Measurements from ENCODE around the gene KCTD8.

The KCTD8 gene

GRCh38 chr4:44448521-44449461 is at the start of gene KCTD8:
Gene KCTD8, minus strand, starts transcription at chr4:44448809.
- peak; percentile 26 to 51 for DNase-seq (ENCODE audit: low read depth in 1 of 2, low spot score in 1 of 2)

GRCh38 chr4:44494810-44495701 is 46.4 kb upstream of the KCTD8 start:
- DNase-seq (ENCODE audit: low read depth in 1 of 2, low spot score in 1 of 2), result no peak

- no peak for DNase-seq (ENCODE audit: low read depth in 1 of 2, low spot score in 1 of 2)
Measured at GRCh38 chr4:44493924-44494323, 45.3 kb upstream of the KCTD8 start.

GRCh38 chr4:44487341-44487740 is 38.7 kb upstream of the KCTD8 start:
- DNase-seq (ENCODE audit: low read depth in 1 of 2, low spot score in 1 of 2), result no peak

GRCh38 chr4:44479731-44480130 is 31.1 kb upstream of the KCTD8 start:
- DNase-seq (ENCODE audit: low read depth in 1 of 2, low spot score in 1 of 2), result no peak

GRCh38 chr4:44462259-44462658 is 13.7 kb upstream of the KCTD8 start:
- no peak for DNase-seq (ENCODE audit: low read depth in 1 of 2, low spot score in 1 of 2)

- no peak for DNase-seq (ENCODE audit: low read depth in 1 of 2, low spot score in 1 of 2)
Measured at GRCh38 chr4:44447563-44448504, 775 bp downstream of the KCTD8 start.

- DNase-seq (ENCODE audit: low read depth in 1 of 2, low spot score in 1 of 2), result no peak
Measured at GRCh38 chr4:44446801-44447562, 1.6 kb downstream of the KCTD8 start.

GRCh38 chr4:44446191-44446590 is 2.4 kb downstream of the KCTD8 start:
- no peak for DNase-seq (ENCODE audit: low read depth in 1 of 2, low spot score in 1 of 2)

GRCh38 chr4:44438687-44439086 is 9.9 kb downstream of the KCTD8 start:
- no peak for DNase-seq (ENCODE audit: low read depth in 1 of 2, low spot score in 1 of 2)

GRCh38 chr4:44434247-44434646 is 14.4 kb downstream of the KCTD8 start:
- DNase-seq (ENCODE audit: low read depth in 1 of 2, low spot score in 1 of 2), result no peak

GRCh38 chr4:44425614-44426208 is 22.9 kb downstream of the KCTD8 start:
- no peak for DNase-seq (ENCODE audit: low read depth in 1 of 2, low spot score in 1 of 2)

- DNase-seq (ENCODE audit: low read depth in 1 of 2, low spot score in 1 of 2), result no peak
Measured at GRCh38 chr4:44422912-44423311, 25.7 kb downstream of the KCTD8 start.

GRCh38 chr4:44421330-44422065 is 27.1 kb downstream of the KCTD8 start:
- DNase-seq (ENCODE audit: low read depth in 1 of 2, low spot score in 1 of 2), result no peak

- DNase-seq (ENCODE audit: low read depth in 1 of 2, low spot score in 1 of 2), result no peak
Measured at GRCh38 chr4:44415251-44415650, 33.4 kb downstream of the KCTD8 start.

GRCh38 chr4:44368413-44369167 is 80.0 kb downstream of the KCTD8 start:
- no peak for DNase-seq (ENCODE audit: low read depth in 1 of 2, low spot score in 1 of 2)

GRCh38 chr4:44354172-44354571 is 94.4 kb downstream of the KCTD8 start:
- DNase-seq (ENCODE audit: low read depth in 1 of 2, low spot score in 1 of 2), result no peak

GRCh38 chr4:44351069-44351468 is 97.5 kb downstream of the KCTD8 start:
- DNase-seq (ENCODE audit: low read depth in 1 of 2, low spot score in 1 of 2), result no peak

All from activated CD4-positive, alpha-beta T cell treated with anti-CD3 and anti-CD28 coated beads, Interleukin-2, amount 50 U/mL, for 24 hours (primary cell).